Measurements from ENCODE around the gene LRRN2.

Gene LRRN2

DNA sequence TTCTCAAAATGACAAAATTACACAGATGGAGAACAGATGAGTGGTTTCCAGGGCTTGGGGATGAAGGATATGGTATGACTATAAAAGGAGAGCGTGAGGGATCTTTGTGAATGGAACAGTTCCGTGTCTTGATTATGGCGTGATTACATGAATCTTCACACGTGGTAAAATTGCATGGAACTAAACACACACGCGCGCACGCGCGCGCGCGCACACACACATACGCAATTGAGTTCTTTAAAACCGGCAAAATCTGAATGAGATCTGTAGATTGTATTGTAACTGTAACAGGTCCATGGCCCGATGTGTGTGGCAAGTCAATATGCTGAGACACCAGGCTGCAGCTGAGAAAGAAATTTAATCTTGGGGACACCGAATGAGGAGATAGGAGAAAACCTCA, 11.1 kb upstream of the LRRN2 start:
- no peak overlapping the region for H2AFZ ChIP-seq (ENCODE audit: low read depth)
- H3K4me3 ChIP-seq (IDR thresholded peaks at IDR 0.05; ENCODE audit: insufficient read depth, low read depth, low read length): no peak overlapping the region
- no peak overlapping the region for H3K4me2 ChIP-seq
- H3K4me1 ChIP-seq (ENCODE audit: low read depth, poor library complexity, severe bottlenecking): peaks cover 2% of the 10 kb centered on the region
- no peak overlapping the region for H3K27ac ChIP-seq
- no peak overlapping the region for H3K9ac ChIP-seq
- H3K27me3 ChIP-seq (ENCODE audit: insufficient read depth, low read depth): no peaks in the 10 kb centered on the region
- H3K79me2 ChIP-seq (ENCODE audit: insufficient read depth, low read depth): no peaks in the 10 kb centered on the region
- H4K20me1 ChIP-seq (ENCODE audit: insufficient read depth): no peaks in the 10 kb centered on the region
- no peaks in the 10 kb centered on the region for H3K36me3 ChIP-seq (ENCODE audit: insufficient read depth)
- TF ChIP-seq, protein P1, sequence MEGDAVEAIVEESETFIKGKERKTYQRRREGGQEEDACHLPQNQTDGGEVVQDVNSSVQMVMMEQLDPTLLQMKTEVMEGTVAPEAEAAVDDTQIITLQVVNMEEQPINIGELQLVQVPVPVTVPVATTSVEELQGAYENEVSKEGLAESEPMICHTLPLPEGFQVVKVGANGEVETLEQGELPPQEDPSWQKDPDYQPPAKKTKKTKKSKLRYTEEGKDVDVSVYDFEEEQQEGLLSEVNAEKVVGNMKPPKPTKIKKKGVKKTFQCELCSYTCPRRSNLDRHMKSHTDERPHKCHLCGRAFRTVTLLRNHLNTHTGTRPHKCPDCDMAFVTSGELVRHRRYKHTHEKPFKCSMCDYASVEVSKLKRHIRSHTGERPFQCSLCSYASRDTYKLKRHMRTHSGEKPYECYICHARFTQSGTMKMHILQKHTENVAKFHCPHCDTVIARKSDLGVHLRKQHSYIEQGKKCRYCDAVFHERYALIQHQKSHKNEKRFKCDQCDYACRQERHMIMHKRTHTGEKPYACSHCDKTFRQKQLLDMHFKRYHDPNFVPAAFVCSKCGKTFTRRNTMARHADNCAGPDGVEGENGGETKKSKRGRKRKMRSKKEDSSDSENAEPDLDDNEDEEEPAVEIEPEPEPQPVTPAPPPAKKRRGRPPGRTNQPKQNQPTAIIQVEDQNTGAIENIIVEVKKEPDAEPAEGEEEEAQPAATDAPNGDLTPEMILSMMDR (conservative IDR thresholded peaks at IDR 0.05; ENCODE audit: low read depth, low read length): no peak

DNA sequence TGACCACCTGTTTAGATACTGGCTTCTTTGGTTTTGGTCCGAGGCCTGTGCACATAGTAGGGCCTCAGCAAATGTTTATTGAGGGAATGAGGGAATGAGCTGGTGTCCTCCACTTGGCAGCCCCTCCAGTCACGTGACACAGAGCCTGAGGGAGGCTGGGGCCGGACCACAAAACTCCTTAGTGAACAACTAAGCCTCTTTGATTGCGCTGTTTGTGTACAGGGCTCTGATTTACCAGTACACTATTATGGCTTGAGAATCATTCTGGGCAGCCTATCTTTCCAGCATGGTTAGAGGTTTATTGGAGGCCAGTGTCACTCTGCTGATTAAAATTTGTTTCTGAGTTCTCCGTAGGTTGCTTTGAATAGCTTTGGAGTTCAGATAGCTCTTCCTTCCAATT, 10.2 kb upstream of the LRRN2 start:
- Histone ChIP-seq H3K4me1 (ENCODE audit: low read depth, poor library complexity, severe bottlenecking) (peaks cover 7% of the 10 kb centered on the region), H3K9ac (no peak overlapping the region), H3K27ac (no peak overlapping the region), H2AFZ (ENCODE audit: low read depth) (no peak overlapping the region), H3K4me3 (IDR thresholded peaks at IDR 0.05; ENCODE audit: insufficient read depth, low read depth, low read length) (no peak overlapping the region), H3K4me2 (no peak overlapping the region), H3K27me3 (ENCODE audit: insufficient read depth, low read depth) (no peaks in the 10 kb centered on the region), H4K20me1 (ENCODE audit: insufficient read depth) (no peaks in the 10 kb centered on the region), H3K36me3 (ENCODE audit: insufficient read depth) (no peaks in the 10 kb centered on the region), H3K79me2 (ENCODE audit: insufficient read depth, low read depth) (no peaks in the 10 kb centered on the region)
- TF ChIP-seq, protein P1 (conservative IDR thresholded peaks at IDR 0.05; ENCODE audit: low read depth, low read length): no peak

DNA sequence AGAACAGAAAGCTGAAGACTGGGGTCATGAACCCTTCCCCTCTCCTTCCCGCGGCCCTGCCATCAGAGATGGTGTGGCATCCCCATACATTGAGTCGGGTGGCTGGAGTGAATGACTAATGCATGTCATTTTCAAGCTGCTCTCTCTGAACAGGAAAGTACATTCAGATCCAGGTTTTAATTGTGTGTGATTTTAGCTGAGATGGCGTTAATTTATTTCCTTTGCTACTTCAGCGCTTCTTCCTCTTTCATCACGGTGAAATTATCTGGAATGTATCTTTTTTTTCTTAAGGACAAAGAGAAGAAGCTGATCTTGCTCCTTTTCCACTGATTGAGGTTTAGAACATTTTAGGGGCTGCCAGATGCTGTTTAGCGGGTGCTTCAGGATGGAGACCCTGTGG, 8.6 kb upstream of the LRRN2 start:
- H4K20me1 ChIP-seq (ENCODE audit: insufficient read depth): no peaks in the 10 kb centered on the region
- no peak overlapping the region for H3K27ac ChIP-seq
- TF ChIP-seq, protein P1 (conservative IDR thresholded peaks at IDR 0.05; ENCODE audit: low read depth, low read length): no peak
- H3K4me3 ChIP-seq (IDR thresholded peaks at IDR 0.05; ENCODE audit: insufficient read depth, low read depth, low read length): no peak overlapping the region
- H2AFZ ChIP-seq (ENCODE audit: low read depth): no peak overlapping the region
- no peaks in the 10 kb centered on the region for H3K27me3 ChIP-seq (ENCODE audit: insufficient read depth, low read depth)
- H3K36me3 ChIP-seq (ENCODE audit: insufficient read depth): no peaks in the 10 kb centered on the region
- H3K4me2 ChIP-seq: no peak overlapping the region
- no peak overlapping the region for H3K9ac ChIP-seq
- no peaks in the 10 kb centered on the region for H3K79me2 ChIP-seq (ENCODE audit: insufficient read depth, low read depth)
- H3K4me1 ChIP-seq (ENCODE audit: low read depth, poor library complexity, severe bottlenecking): peaks cover 7% of the 10 kb centered on the region

DNA sequence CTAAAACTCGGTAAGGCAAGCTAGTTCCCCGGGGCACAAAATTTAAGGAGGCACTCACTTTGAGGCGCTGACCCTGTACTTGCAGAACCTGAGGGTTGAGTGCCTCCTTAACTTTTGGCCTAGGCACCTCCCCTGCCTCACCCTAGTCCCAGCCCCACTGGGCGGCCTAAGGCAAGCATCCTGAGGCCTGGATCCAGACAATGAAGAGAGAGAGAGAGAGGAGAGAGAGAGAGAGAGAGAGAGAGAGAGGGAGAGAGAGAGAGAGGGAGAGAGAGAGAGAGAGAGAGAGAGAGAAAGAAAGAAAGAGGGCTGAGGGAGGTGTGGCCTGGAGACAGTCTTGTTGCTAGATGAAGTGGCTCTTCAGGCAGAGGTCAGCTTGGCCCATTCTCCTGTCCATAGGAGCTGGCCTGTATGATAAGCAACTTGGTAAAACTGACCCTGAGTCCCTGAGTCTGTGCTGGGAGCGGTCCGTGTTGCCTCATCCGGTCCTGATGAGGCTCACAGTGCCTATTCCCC, 7.4 kb upstream of the LRRN2 start:
- no peak overlapping the region for H3K9ac ChIP-seq
- TF ChIP-seq, protein P1 (conservative IDR thresholded peaks at IDR 0.05; ENCODE audit: low read depth, low read length): no peak
- H3K4me1 ChIP-seq (ENCODE audit: low read depth, poor library complexity, severe bottlenecking): peaks cover 7% of the 10 kb centered on the region
- H3K79me2 ChIP-seq (ENCODE audit: insufficient read depth, low read depth): no peaks in the 10 kb centered on the region
- no peak overlapping the region for H3K27ac ChIP-seq
- H3K4me2 ChIP-seq: no peak overlapping the region
- H2AFZ ChIP-seq (ENCODE audit: low read depth): no peak overlapping the region
- no peak overlapping the region for H3K4me3 ChIP-seq (IDR thresholded peaks at IDR 0.05; ENCODE audit: insufficient read depth, low read depth, low read length)
- no peaks in the 10 kb centered on the region for H3K36me3 ChIP-seq (ENCODE audit: insufficient read depth)
- no peaks in the 10 kb centered on the region for H4K20me1 ChIP-seq (ENCODE audit: insufficient read depth)
- no peaks in the 10 kb centered on the region for H3K27me3 ChIP-seq (ENCODE audit: insufficient read depth, low read depth)
